Mesendoderm (in vitro differentiated cells): ENCODE measurements around the gene BCL2. TPM values are rescaled to one million over a fixed set of nuclear protein-coding genes. Genes with fewer than 3 reads are reported as not detected.
A peak's percentile ranks its signal among the peaks of the same experiment; 100 is the strongest.

Source experiments
- DNase-seq: peaks from one replicate; pipeline ENCODE4 v3.0.0; 2013
- H2AK5ac ChIP-seq: 2 replicates; pipeline ENCODE4 v1.6.1; 2013; ENCODE audit warnings: low read length, inconsistent platforms
- H2BK120ac ChIP-seq: 2 replicates; pipeline ENCODE4 v1.6.1; 2013; ENCODE audit warnings: low read depth, mild to moderate bottlenecking, low read length, moderate library complexity, mixed read lengths
- H2BK15ac ChIP-seq: replicated peaks from 2 replicates; pipeline ENCODE4 v1.6.1; 2013; ENCODE audit warnings: low read depth, mild to moderate bottlenecking, moderate library complexity
- H2BK5ac ChIP-seq: 2 replicates; pipeline ENCODE4 v1.6.1; 2013; ENCODE audit warnings: low read length, inconsistent platforms
- H3K18ac ChIP-seq: 2 replicates; pipeline ENCODE4 v1.6.1; 2013; ENCODE audit warnings: mild to moderate bottlenecking, low read length, mixed read lengths
- H3K23ac ChIP-seq: one replicate; pipeline ENCODE4 v1.6.1; 2013; ENCODE audit warnings: low read length
- H3K27ac ChIP-seq: 2 replicates; pipeline ENCODE4 v1.5.1; 2013; ENCODE audit warnings: low read depth, mild to moderate bottlenecking, inconsistent platforms, low read length, moderate library complexity
- H3K27me3 ChIP-seq: 2 replicates; pipeline ENCODE4 v1.6.1; 2013; ENCODE audit warnings: low read length, control low read depth, mild to moderate bottlenecking, inconsistent platforms; ENCODE audit not compliant: insufficient read depth, poor library complexity
- H3K36me3 ChIP-seq: 2 replicates; pipeline ENCODE4 v1.6.1; 2013; ENCODE audit warnings: low read length, inconsistent platforms; ENCODE audit not compliant: control insufficient read depth, insufficient read depth
- H3K4ac ChIP-seq: one replicate; pipeline ENCODE4 v1.6.1; 2013; ENCODE audit warnings: low read depth, mild to moderate bottlenecking, low read length, moderate library complexity
- H3K4me1 ChIP-seq: 2 replicates; pipeline ENCODE4 v1.6.1; 2013; ENCODE audit warnings: low read depth, low read length, inconsistent platforms; ENCODE audit not compliant: control insufficient read depth
- H3K4me2 ChIP-seq: 2 replicates; pipeline ENCODE4 v1.6.1; 2013; ENCODE audit warnings: low read length
- H3K4me3 ChIP-seq: 2 replicates; pipeline ENCODE4 v1.5.1; 2013; ENCODE audit warnings: mild to moderate bottlenecking, low read length
- H3K56ac ChIP-seq: one replicate; pipeline ENCODE4 v1.6.1; 2013; ENCODE audit warnings: low read length
- H3K79me1 ChIP-seq: 2 replicates; pipeline ENCODE4 v1.6.1; 2013; ENCODE audit warnings: low read length, inconsistent platforms
- H3K79me2 ChIP-seq: 2 replicates; pipeline ENCODE4 v1.6.1; 2013; ENCODE audit warnings: mild to moderate bottlenecking, low read length; ENCODE audit not compliant: control insufficient read depth, insufficient read depth
- H3K9ac ChIP-seq: 2 replicates; pipeline ENCODE4 v1.6.1; 2013; ENCODE audit warnings: low read length, inconsistent platforms
- H4K5ac ChIP-seq: one replicate; pipeline ENCODE4 v1.6.1; 2013; ENCODE audit warnings: low read length
- H4K8ac ChIP-seq: one replicate; pipeline ENCODE4 v1.6.1; 2013; ENCODE audit warnings: low read depth, mild to moderate bottlenecking, control low read depth, low read length, moderate library complexity
- WGBS: extraction: QIAGEN DNeasy Blood & Tissue Kit; methylation state at CpG from one replicate; pipeline ENCODE4 v1.1.7; 2013; ENCODE audit warnings: low lambda C conversion rate, missing lambda C conversion rate; ENCODE audit not compliant: insufficient coverage; ENCODE audit errors: extremely low coverage; 5-methylcytosine and 5-hydroxymethylcytosine counted together
- polyA plus RNA-seq, 2 experiments: library from polyadenylated mRNA; stranded (reverse); fragments of 200-250 nt; gene quantifications; one replicate each; pipeline ENCODE4 v1.2.3, GENCODE V29; 2013

Gene BCL2
- polyA plus RNA-seq (2013, experiment 1 of 2), result 1.5 TPM
- 1.6 TPM for polyA plus RNA-seq (2013, experiment 2 of 2)

- peak within 1 kb of the TSS; percentile 91 for H4K8ac ChIP-seq
- WGBS, result no CpG with 5 or more reads among the region's 78 CpGs
- peak within 1 kb of the TSS; percentile 17 for H2BK120ac ChIP-seq
- peak within 1 kb of the TSS; percentile 78 for H3K9ac ChIP-seq
- DNase-seq, result peak; percentile 44
- H3K79me1 ChIP-seq, result no peaks in the 10 kb centered on the region
- no peak within 1 kb of the TSS for H3K23ac ChIP-seq
- H3K27me3 ChIP-seq, result peaks cover 13% of the 10 kb centered on the region
- peak within 1 kb of the TSS; percentile 52 for H3K4me3 ChIP-seq
- H4K5ac ChIP-seq, result no peak within 1 kb of the TSS
- H3K4me1 ChIP-seq, result peaks cover 3% of the 10 kb centered on the region
- H2BK5ac ChIP-seq, result no peak within 1 kb of the TSS
- peak within 1 kb of the TSS; percentile 36 for H3K27ac ChIP-seq
- no peak within 1 kb of the TSS for H2AK5ac ChIP-seq
- no peaks in the 10 kb centered on the region for H3K79me2 ChIP-seq
- H3K36me3 ChIP-seq, result no peaks in the 10 kb centered on the region
- peak within 1 kb of the TSS; percentile 98 for H3K4me2 ChIP-seq
- H3K18ac ChIP-seq, result peak within 1 kb of the TSS; percentile 96
- H3K56ac ChIP-seq, result peak within 1 kb of the TSS; percentile 91
- no peak within 1 kb of the TSS for H2BK15ac ChIP-seq
- peak within 1 kb of the TSS; percentile 90 for H3K4ac ChIP-seq
Measured at GRCh38 chr18:63319383-63320122, at the start of gene BCL2. Gene BCL2, minus strand, starts transcription at chr18:63319769.

DNA sequence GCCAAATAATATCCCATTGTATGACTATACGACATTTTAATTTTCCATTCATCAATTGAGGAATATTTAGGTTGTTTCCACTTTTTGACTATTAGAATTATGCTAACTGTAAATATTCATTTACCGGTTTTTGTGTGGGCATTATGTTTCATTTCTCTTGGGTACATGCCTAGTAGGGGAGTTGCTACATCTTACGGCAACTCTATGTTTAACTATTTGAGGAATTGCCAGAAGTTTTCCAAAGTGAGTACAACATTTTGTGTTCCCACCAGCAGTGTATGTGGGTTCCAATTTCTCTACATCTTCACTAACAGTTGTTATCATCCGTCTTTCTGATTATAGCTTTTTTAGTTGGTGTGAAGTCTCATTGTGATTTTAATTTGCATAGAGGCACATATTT is 49.0 kb upstream of the BCL2 start:
- no peak overlapping the region for H3K9ac ChIP-seq
- WGBS, result 100% methylated on average over 1 of the region's 4 CpGs

GRCh38 chr18:63367053-63367953 is 47.7 kb upstream of the BCL2 start, which contains the start of gene KDSR:
Gene KDSR, minus strand, starts transcription at chr18:63367206. Its CDS starts 88 bp downstream, at chr18:63367118.
- H2BK120ac ChIP-seq, result peak within 1 kb of the TSS; percentile 2
- H2BK15ac ChIP-seq, result no peak within 1 kb of the TSS
- no peaks in the 10 kb centered on the region for H3K27me3 ChIP-seq
- H3K4me2 ChIP-seq, result peak within 1 kb of the TSS; percentile 56
- H3K4me3 ChIP-seq, result peak within 1 kb of the TSS; percentile 63
- peak within 1 kb of the TSS; percentile 98 for H3K27ac ChIP-seq
- peak within 1 kb of the TSS; percentile 48 for H3K23ac ChIP-seq
- H2AK5ac ChIP-seq, result no peak within 1 kb of the TSS
- no CpG with 5 or more reads among the region's 90 CpGs for WGBS
- peak; percentile 98 for DNase-seq
- peaks cover 3% of the 10 kb centered on the region for H3K79me1 ChIP-seq
- H2BK5ac ChIP-seq, result peak within 1 kb of the TSS; percentile 90
- H3K4ac ChIP-seq, result peak within 1 kb of the TSS; percentile 91
- H3K79me2 ChIP-seq, result peaks cover 10% of the 10 kb centered on the region
- H4K5ac ChIP-seq, result no peak within 1 kb of the TSS
- no peaks in the 10 kb centered on the region for H3K4me1 ChIP-seq
- H4K8ac ChIP-seq, result peak within 1 kb of the TSS; percentile 15
- no peaks in the 10 kb centered on the region for H3K36me3 ChIP-seq
- peak within 1 kb of the TSS; percentile 98 for H3K18ac ChIP-seq
- H3K9ac ChIP-seq, result peak within 1 kb of the TSS; percentile 85
- H3K56ac ChIP-seq, result peak within 1 kb of the TSS; percentile 68

More for the DNA sequence above, 49.0 kb upstream of the BCL2 start:
- Histone ChIP-seq H3K56ac (no peak overlapping the region), H3K4ac (no peak overlapping the region), H3K79me2 (peaks cover 10% of the 10 kb centered on the region), H2BK120ac (no peak overlapping the region), H3K18ac (no peak overlapping the region), H3K79me1 (peaks cover 3% of the 10 kb centered on the region), H3K4me1 (no peaks in the 10 kb centered on the region), H3K27ac (no peak overlapping the region), H4K5ac (no peak overlapping the region), H3K23ac (no peak overlapping the region), H2AK5ac (no peak overlapping the region), H2BK5ac (no peak overlapping the region), H3K4me3 (no peak overlapping the region), H3K4me2 (no peak overlapping the region), H3K27me3 (no peaks in the 10 kb centered on the region), H3K36me3 (no peaks in the 10 kb centered on the region), H4K8ac (no peak overlapping the region), H2BK15ac (no peak overlapping the region)
- DNase-seq, result no peak

GRCh38 chr18:63366213-63367052 is 46.9 kb upstream of the BCL2 start:
- Histone ChIP-seq H2BK120ac (peak overlapping the region; percentile 2), H3K36me3 (peaks cover 2% of the 10 kb centered on the region), H3K79me2 (peaks cover 10% of the 10 kb centered on the region), H3K79me1 (peaks cover 3% of the 10 kb centered on the region), H3K56ac (peak overlapping the region; percentile 68), H2AK5ac (no peak overlapping the region), H3K4ac (no peak overlapping the region), H3K4me1 (no peaks in the 10 kb centered on the region), H3K27me3 (no peaks in the 10 kb centered on the region), H2BK5ac (peak overlapping the region; percentile 52), H3K4me2 (peak overlapping the region; percentile 21), H3K18ac (peak overlapping the region; percentile 28), H3K4me3 (peak overlapping the region; percentile 25), H3K27ac (peak overlapping the region; percentile 54), H4K8ac (no peak overlapping the region), H4K5ac (no peak overlapping the region), H2BK15ac (no peak overlapping the region), H3K23ac (peak overlapping the region; percentile 48), H3K9ac (peak overlapping the region; percentile 79)
- no CpG with 5 or more reads among the region's 65 CpGs for WGBS
- DNase-seq, result peak; percentile 89

- no peak overlapping the region for H2BK5ac ChIP-seq
- no peak overlapping the region for H4K5ac ChIP-seq
- no peak for DNase-seq
- peak overlapping the region; percentile 79 for H3K9ac ChIP-seq
- no peak overlapping the region for H3K4ac ChIP-seq
- no peak overlapping the region for H3K27ac ChIP-seq
- H3K18ac ChIP-seq, result no peak overlapping the region
- H3K79me1 ChIP-seq, result peaks cover 3% of the 10 kb centered on the region
- H3K36me3 ChIP-seq, result peaks cover 2% of the 10 kb centered on the region
- H2BK120ac ChIP-seq, result no peak overlapping the region
- WGBS, result no CpG with 5 or more reads among the region's 12 CpGs
- H2AK5ac ChIP-seq, result no peak overlapping the region
- H3K4me3 ChIP-seq, result peak overlapping the region; percentile 25
- H3K56ac ChIP-seq, result peak overlapping the region; percentile 68
- no peaks in the 10 kb centered on the region for H3K27me3 ChIP-seq
- no peak overlapping the region for H4K8ac ChIP-seq
- no peak overlapping the region for H3K23ac ChIP-seq
- H3K79me2 ChIP-seq, result peaks cover 10% of the 10 kb centered on the region
- no peak overlapping the region for H2BK15ac ChIP-seq
- H3K4me1 ChIP-seq, result no peaks in the 10 kb centered on the region
- H3K4me2 ChIP-seq, result peak overlapping the region; percentile 21
Measured at GRCh38 chr18:63365876-63366212, 46.3 kb upstream of the BCL2 start.
